ENCODE measurements around the gene PRG3. TPM values are rescaled to one million over a fixed set of nuclear protein-coding genes. Genes with fewer than 3 reads are reported as not detected.

The PRG3 gene
- total RNA-seq, 1 experiment from 2014 or later: not detected

DNA sequence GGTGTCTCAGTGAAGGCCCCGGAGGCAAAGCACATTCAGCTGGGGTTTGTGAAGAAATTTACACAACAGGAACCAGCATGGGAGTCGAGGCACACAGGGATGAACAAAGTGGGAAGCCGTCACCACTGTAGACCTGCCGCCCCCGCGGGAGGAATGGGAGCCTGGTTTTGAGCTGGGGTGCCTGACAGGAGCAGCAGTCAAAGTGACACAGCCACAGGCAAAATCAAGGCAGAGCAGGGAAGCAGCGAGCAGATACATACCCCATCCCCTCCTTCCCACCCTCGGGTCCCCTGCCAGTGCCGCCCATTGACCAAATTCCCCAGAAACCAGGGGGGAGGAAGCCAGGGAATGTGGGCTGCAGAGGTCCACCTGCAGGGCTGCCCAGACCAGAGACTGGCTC lies 22.0 kb downstream of the PRG3 start:
- Histone ChIP-seq H3K36me3 (ENCODE audit: control insufficient read depth in 1 of 2, insufficient read depth in 2 of 2, low read length in 2 of 2) (no peaks in the 10 kb centered on the region), H3K9me3 (ENCODE audit: control insufficient read depth in 1 of 2, insufficient read depth in 1 of 2, low read depth in 1 of 2, low read length in 2 of 2) (no peaks in the 10 kb centered on the region), H4K20me1 (ENCODE audit: insufficient read depth) (no peaks in the 10 kb centered on the region)

More for the DNA sequence above, 22.0 kb downstream of the PRG3 start:
- Histone ChIP-seq H2AFZ (ENCODE audit: low read depth, low read length, poor library complexity, severe bottlenecking) (no peak overlapping the region), H3K79me2 (ENCODE audit: insufficient read depth, low read length) (no peaks in the 10 kb centered on the region), H3K9ac (ENCODE audit: low read length) (no peak overlapping the region), H3K4me3 (replicated peaks in 1 of 2; ENCODE audit: low read depth in 1 of 2, low read length in 2 of 2) (no peak overlapping the region), H3K4me1 (ENCODE audit: control insufficient read depth in 1 of 2, insufficient read depth in 2 of 2, low read length in 2 of 2) (no peaks in the 10 kb centered on the region), H3K4me2 (ENCODE audit: low read length) (no peak overlapping the region), H3K9me2 (ENCODE audit: insufficient read depth) (no peaks in the 10 kb centered on the region), H3K27ac (ENCODE audit: low read depth, low read length) (no peak overlapping the region), H3K27me3 (ENCODE audit: insufficient read depth, low read length) (0 out of 2 replicates have a peak, but pooled peaks cover 5% of the 10 kb centered on the region)
- ATAC-seq (no peak), DNase-seq (ENCODE audit: low read depth, low spot score) (no peak)
- ChIA-PET CTCF (no interaction called here), POLR2A (no interaction called here), RAD21 (ENCODE audit: low non-redundant PET in 1 of 2, low total read pairs in 2 of 2, uncharacterized antibody in 2 of 2, unreplicated experiment in 2 of 2) (no interaction called here)
- TF ChIP-seq, protein P1, sequence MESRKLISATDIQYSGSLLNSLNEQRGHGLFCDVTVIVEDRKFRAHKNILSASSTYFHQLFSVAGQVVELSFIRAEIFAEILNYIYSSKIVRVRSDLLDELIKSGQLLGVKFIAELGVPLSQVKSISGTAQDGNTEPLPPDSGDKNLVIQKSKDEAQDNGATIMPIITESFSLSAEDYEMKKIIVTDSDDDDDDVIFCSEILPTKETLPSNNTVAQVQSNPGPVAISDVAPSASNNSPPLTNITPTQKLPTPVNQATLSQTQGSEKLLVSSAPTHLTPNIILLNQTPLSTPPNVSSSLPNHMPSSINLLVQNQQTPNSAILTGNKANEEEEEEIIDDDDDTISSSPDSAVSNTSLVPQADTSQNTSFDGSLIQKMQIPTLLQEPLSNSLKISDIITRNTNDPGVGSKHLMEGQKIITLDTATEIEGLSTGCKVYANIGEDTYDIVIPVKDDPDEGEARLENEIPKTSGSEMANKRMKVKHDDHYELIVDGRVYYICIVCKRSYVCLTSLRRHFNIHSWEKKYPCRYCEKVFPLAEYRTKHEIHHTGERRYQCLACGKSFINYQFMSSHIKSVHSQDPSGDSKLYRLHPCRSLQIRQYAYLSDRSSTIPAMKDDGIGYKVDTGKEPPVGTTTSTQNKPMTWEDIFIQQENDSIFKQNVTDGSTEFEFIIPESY (IDR thresholded peaks at IDR 0.05; ENCODE audit: extremely low read depth, insufficient replicate concordance, low read length): no peak
- TF ChIP-seq POLR2AphosphoS5 (IDR thresholded peaks at IDR 0.05; ENCODE audit: low read depth, low read length): no peak
- no peak for TF ChIP-seq TCF7L2 (IDR thresholded peaks at IDR 0.05; ENCODE audit: borderline replicate concordance, extremely low read depth, insufficient read depth, insufficient read length)
- no peak for TF ChIP-seq POLR2A (IDR thresholded peaks at IDR 0.05; ENCODE audit: borderline replicate concordance, extremely low read depth, insufficient read depth, insufficient read length)
- no peak for TF ChIP-seq YY1 (IDR thresholded peaks at IDR 0.05; ENCODE audit: extremely low read depth, insufficient replicate concordance, low read depth, low read length)
- no peak for TF ChIP-seq CBX3 (IDR thresholded peaks at IDR 0.05; ENCODE audit: low read depth)
- TF ChIP-seq, protein P2, sequence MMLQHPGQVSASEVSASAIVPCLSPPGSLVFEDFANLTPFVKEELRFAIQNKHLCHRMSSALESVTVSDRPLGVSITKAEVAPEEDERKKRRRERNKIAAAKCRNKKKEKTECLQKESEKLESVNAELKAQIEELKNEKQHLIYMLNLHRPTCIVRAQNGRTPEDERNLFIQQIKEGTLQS (IDR thresholded peaks at IDR 0.05): no peak
- TF ChIP-seq EZH2 (IDR thresholded peaks at IDR 0.05): no peak
- TF ChIP-seq CEBPB (IDR thresholded peaks at IDR 0.05; ENCODE audit: low read depth): no peak
- TF ChIP-seq, protein P3, sequence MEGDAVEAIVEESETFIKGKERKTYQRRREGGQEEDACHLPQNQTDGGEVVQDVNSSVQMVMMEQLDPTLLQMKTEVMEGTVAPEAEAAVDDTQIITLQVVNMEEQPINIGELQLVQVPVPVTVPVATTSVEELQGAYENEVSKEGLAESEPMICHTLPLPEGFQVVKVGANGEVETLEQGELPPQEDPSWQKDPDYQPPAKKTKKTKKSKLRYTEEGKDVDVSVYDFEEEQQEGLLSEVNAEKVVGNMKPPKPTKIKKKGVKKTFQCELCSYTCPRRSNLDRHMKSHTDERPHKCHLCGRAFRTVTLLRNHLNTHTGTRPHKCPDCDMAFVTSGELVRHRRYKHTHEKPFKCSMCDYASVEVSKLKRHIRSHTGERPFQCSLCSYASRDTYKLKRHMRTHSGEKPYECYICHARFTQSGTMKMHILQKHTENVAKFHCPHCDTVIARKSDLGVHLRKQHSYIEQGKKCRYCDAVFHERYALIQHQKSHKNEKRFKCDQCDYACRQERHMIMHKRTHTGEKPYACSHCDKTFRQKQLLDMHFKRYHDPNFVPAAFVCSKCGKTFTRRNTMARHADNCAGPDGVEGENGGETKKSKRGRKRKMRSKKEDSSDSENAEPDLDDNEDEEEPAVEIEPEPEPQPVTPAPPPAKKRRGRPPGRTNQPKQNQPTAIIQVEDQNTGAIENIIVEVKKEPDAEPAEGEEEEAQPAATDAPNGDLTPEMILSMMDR (IDR thresholded peaks at IDR 0.05 in 2 of 3, conservative IDR thresholded peaks at IDR 0.05 in 1 of 3; ENCODE audit: borderline replicate concordance in 1 of 3, insufficient read depth in 1 of 3, low read depth in 2 of 3, low read length in 2 of 3): no peak
- TF ChIP-seq RAD21 (IDR thresholded peaks at IDR 0.05; ENCODE audit: low read depth): no peak
- no peak for TF ChIP-seq FOSL1 (IDR thresholded peaks at IDR 0.05; ENCODE audit: low read depth)
- TF ChIP-seq, protein P4, sequence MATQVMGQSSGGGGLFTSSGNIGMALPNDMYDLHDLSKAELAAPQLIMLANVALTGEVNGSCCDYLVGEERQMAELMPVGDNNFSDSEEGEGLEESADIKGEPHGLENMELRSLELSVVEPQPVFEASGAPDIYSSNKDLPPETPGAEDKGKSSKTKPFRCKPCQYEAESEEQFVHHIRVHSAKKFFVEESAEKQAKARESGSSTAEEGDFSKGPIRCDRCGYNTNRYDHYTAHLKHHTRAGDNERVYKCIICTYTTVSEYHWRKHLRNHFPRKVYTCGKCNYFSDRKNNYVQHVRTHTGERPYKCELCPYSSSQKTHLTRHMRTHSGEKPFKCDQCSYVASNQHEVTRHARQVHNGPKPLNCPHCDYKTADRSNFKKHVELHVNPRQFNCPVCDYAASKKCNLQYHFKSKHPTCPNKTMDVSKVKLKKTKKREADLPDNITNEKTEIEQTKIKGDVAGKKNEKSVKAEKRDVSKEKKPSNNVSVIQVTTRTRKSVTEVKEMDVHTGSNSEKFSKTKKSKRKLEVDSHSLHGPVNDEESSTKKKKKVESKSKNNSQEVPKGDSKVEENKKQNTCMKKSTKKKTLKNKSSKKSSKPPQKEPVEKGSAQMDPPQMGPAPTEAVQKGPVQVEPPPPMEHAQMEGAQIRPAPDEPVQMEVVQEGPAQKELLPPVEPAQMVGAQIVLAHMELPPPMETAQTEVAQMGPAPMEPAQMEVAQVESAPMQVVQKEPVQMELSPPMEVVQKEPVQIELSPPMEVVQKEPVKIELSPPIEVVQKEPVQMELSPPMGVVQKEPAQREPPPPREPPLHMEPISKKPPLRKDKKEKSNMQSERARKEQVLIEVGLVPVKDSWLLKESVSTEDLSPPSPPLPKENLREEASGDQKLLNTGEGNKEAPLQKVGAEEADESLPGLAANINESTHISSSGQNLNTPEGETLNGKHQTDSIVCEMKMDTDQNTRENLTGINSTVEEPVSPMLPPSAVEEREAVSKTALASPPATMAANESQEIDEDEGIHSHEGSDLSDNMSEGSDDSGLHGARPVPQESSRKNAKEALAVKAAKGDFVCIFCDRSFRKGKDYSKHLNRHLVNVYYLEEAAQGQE (IDR thresholded peaks at IDR 0.05; ENCODE audit: low read depth): no peak
- TF ChIP-seq SIN3A (IDR thresholded peaks at IDR 0.05; ENCODE audit: low read depth): no peak
- no peak for TF ChIP-seq ZFX (IDR thresholded peaks at IDR 0.05)
- TF ChIP-seq ZNF274 (IDR thresholded peaks at IDR 0.05; ENCODE audit: low read depth, low read length): no peak
- no peak for TF ChIP-seq EZH2phosphoT487 (IDR thresholded peaks at IDR 0.05; ENCODE audit: borderline replicate concordance)
- TF ChIP-seq, protein P5, sequence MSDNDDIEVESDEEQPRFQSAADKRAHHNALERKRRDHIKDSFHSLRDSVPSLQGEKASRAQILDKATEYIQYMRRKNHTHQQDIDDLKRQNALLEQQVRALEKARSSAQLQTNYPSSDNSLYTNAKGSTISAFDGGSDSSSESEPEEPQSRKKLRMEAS (IDR thresholded peaks at IDR 0.05): no peak
- no peak for TF ChIP-seq EGR1 (IDR thresholded peaks at IDR 0.05; ENCODE audit: low read depth)
- no TSS peak for BruUV-seq (replicated peaks)
- intact Hi-C loops (cut with micrococcal nuclease): no loop called here
